ENCODE measurements around the gene JCHAIN. TPM values are rescaled to one million over a fixed set of nuclear protein-coding genes. Genes with fewer than 3 reads are reported as not detected.
"Not testable (repeated sequence)": the region's sequence is repeated elsewhere in the genome, so short reads cannot be mapped to it uniquely, and the experiment has no call there.

The JCHAIN gene
- total RNA-seq, 1 donor from 2014 or later: 2.7 TPM

GRCh38 chr4:70687821-70688794 is 21.8 kb upstream of the JCHAIN start, which contains the start of gene UTP3:
Gene UTP3 (plus strand): TSS chr4:70688532. CDS start chr4:70688678, 146 bp downstream.
- TF ChIP-seq, protein P1, sequence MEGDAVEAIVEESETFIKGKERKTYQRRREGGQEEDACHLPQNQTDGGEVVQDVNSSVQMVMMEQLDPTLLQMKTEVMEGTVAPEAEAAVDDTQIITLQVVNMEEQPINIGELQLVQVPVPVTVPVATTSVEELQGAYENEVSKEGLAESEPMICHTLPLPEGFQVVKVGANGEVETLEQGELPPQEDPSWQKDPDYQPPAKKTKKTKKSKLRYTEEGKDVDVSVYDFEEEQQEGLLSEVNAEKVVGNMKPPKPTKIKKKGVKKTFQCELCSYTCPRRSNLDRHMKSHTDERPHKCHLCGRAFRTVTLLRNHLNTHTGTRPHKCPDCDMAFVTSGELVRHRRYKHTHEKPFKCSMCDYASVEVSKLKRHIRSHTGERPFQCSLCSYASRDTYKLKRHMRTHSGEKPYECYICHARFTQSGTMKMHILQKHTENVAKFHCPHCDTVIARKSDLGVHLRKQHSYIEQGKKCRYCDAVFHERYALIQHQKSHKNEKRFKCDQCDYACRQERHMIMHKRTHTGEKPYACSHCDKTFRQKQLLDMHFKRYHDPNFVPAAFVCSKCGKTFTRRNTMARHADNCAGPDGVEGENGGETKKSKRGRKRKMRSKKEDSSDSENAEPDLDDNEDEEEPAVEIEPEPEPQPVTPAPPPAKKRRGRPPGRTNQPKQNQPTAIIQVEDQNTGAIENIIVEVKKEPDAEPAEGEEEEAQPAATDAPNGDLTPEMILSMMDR (IDR thresholded peaks at IDR 0.05): peak; percentile 72 to 90 (median 88)
- peak in 1 of 2 donors; percentile 45 for TF ChIP-seq POLR2A (IDR thresholded peaks at IDR 0.05)
- TF ChIP-seq POLR2AphosphoS5 (IDR thresholded peaks at IDR 0.05; ENCODE audit: insufficient read depth in 1 of 2, low read depth in 1 of 2): peak; percentile 92 to 99
- Histone ChIP-seq H3K4me1 (peaks cover 35% of the 10 kb centered on the region), H3K36me3 (no peaks in the 10 kb centered on the region), H3K27me3 (no peaks in the 10 kb centered on the region), H3K27ac (peak within 1 kb of the TSS; percentile 82), H3K9me3 (no peaks in the 10 kb centered on the region), H3K4me3 (peak within 1 kb of the TSS; percentile 65 to 81)
- DNase-seq (ENCODE audit: extremely low spot score in 2 of 2): peak in 1 of 2 donors; percentile 96
- intact Hi-C loops (cut with DNase I): loop anchor here (1.0 kb wide), 1 partner anchor 16 kb away; no protein-coding TSS in a partner anchor

DNA sequence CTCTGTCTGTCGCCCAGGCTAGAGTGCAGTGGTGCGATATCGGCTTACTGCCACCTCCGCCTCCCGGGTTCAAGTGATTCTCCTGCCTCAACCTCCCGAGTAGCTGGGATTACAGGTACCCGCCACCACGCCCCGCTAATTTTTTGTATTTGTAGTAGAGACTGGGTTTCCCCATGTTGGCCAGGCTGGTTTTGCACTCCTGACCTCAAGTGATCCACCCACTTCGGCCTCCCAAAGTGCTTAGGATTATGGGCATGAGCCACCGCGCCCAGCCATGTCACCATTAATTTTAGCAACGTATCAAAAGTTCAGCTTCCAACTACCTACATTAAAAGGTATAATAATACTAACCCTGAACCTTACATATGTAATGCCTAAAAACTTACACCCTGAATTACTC is 21.1 kb upstream of the JCHAIN start:
- Histone ChIP-seq H3K27me3 (no peaks in the 10 kb centered on the region), H3K36me3 (no peaks in the 10 kb centered on the region), H3K4me1 (peaks cover 35% of the 10 kb centered on the region), H3K9me3 (no peaks in the 10 kb centered on the region), H3K4me3 (peak overlapping the region; percentile 65 to 81), H3K27ac (peak overlapping the region; percentile 82)
- TF ChIP-seq, protein P1 (IDR thresholded peaks at IDR 0.05): no peak
- TF ChIP-seq POLR2AphosphoS5 (IDR thresholded peaks at IDR 0.05; ENCODE audit: insufficient read depth in 1 of 2, low read depth in 1 of 2) (no peak), POLR2A (IDR thresholded peaks at IDR 0.05) (no peak)
- intact Hi-C loops (cut with DNase I): no loop called here
- DNase-seq (ENCODE audit: extremely low spot score in 2 of 2): no peak

DNA sequence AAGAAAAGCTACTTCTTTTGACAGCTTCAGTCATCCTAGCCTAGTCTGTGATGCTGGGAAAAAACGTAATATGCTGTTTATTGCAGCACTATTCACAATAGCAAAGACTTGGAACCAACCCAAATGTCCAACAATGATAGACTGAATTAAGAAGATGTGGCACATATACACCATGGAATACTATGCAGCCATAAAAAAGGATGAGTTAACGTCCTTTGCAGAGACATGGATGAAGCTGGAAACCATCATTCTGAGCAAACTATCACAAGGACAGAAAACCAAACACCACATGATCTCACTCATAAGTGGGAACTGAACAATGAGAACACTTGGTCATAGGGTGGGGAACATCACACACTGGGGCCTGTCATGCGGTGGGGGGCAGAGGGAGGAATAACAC is 15.8 kb upstream of the JCHAIN start:
- intact Hi-C loops (cut with DNase I); H3K27ac ChIP-seq; DNase-seq (ENCODE audit: extremely low spot score in 2 of 2); H3K27me3 ChIP-seq; H3K4me3 ChIP-seq; H3K4me1 ChIP-seq; H3K36me3 ChIP-seq; H3K9me3 ChIP-seq: not testable (repeated sequence)

DNA sequence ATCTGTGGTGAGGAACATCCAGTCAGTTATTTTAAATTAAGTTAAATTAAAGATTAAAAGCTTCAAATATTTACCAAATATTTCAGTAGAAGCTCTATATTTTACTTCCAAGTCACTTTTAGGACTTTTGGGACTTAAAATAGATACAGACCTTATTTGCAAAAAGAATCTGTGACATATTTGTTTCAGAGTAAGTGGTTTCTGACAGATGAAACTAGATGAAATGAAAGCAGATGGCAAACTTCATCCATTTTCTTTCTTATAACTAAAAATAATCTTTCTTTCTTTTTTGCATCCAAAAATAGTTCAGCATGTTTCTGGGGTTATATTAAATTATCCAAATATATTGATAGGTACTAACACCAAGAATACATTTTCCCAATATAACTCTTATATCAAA is 15.4 kb upstream of the JCHAIN start:
- H3K9me3 ChIP-seq: no peaks in the 10 kb centered on the region
- no peak for DNase-seq (ENCODE audit: extremely low spot score in 2 of 2)
- H3K36me3 ChIP-seq: no peaks in the 10 kb centered on the region
- TF ChIP-seq, protein P1 (IDR thresholded peaks at IDR 0.05): no peak
- TF ChIP-seq POLR2A (IDR thresholded peaks at IDR 0.05) (no peak), POLR2AphosphoS5 (IDR thresholded peaks at IDR 0.05; ENCODE audit: insufficient read depth in 1 of 2, low read depth in 1 of 2) (no peak)
- H3K27me3 ChIP-seq: no peaks in the 10 kb centered on the region
- intact Hi-C loops (cut with DNase I): no loop called here
- no peaks in the 10 kb centered on the region for H3K4me1 ChIP-seq
- no peak overlapping the region for H3K4me3 ChIP-seq
- no peak overlapping the region for H3K27ac ChIP-seq

DNA sequence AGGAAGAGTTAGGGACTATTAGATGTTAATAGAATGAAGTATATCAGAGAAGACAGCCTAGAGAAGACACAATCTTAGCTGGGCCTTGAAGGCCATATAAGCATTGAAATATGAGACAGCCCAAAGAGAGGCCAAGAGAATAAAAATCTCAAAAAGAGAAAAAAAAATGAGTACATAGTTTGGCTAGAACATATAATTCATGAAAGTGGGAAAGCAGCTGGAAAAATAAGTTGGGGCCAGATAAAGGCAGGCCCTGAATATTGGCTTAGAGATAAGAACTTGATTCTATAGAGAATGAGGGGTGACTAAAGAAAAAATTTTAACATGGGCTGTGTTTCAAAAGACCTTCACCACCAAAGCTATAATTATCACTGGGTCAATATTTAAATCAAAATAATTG is 14.6 kb upstream of the JCHAIN start:
- no peaks in the 10 kb centered on the region for H3K36me3 ChIP-seq
- H3K4me1 ChIP-seq: no peaks in the 10 kb centered on the region
- TF ChIP-seq, protein P1 (IDR thresholded peaks at IDR 0.05): no peak
- H3K27me3 ChIP-seq: no peaks in the 10 kb centered on the region
- no peaks in the 10 kb centered on the region for H3K9me3 ChIP-seq
- no peak for DNase-seq (ENCODE audit: extremely low spot score in 2 of 2)
- intact Hi-C loops (cut with DNase I): no loop called here
- no peak overlapping the region for H3K27ac ChIP-seq
- no peak overlapping the region for H3K4me3 ChIP-seq

Measured in vagina (tissue), 2 donors.